ENCODE measurements around the gene TMEM175. TPM values are rescaled to one million over a fixed set of nuclear protein-coding genes. Genes with fewer than 3 reads are reported as not detected.

The TMEM175 gene
- total RNA-seq, 2 experiments from 2014 or later = 51.3 to 57.7 TPM

DNA sequence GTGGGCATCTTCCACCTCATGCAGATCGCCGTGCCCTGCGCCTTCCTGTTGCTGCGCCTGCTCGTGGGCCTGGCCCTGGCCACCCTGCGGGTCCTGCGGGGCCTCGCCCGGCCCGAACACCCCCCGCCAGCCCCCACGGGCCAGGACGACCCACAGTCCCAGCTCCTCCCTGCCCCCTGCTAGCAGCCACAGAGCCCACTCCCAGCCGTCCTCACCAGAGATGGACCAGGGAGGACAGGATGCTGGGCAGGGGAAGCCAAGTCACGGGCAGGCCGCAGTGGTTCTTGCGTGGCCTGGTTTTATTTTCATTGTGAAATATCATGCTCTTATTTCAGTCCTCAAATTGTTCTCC, 26.0 kb downstream of the TMEM175 start:
- no peaks in the 10 kb centered on the region for H3K27me3 ChIP-seq (ENCODE audit: control insufficient read depth in 1 of 2, insufficient read depth in 2 of 2, low read length in 2 of 2)
- Mint-ChIP-seq H3K4me3 (no peak overlapping the region), H3K4me1 (ENCODE audit: low read depth) (no peaks in the 10 kb centered on the region), H3K27me3 (no peaks in the 10 kb centered on the region), H3K9me3 (no peaks in the 10 kb centered on the region), H3K27ac (no peak overlapping the region), H3K36me3 (ENCODE audit: low read depth) (peaks cover 31% of the 10 kb centered on the region)
- ChIA-PET POLR2A (interaction anchor here (0.6 kb wide), 1 partner anchor 199 kb away, joined by 3 read pairs; no protein-coding TSS in a partner anchor), CTCF (no interaction called here)
- no peak overlapping the region for H3K4me3 ChIP-seq (ENCODE audit: low read length)
- H3K27ac ChIP-seq (ENCODE audit: low read depth in 1 of 2, low read length in 2 of 2) = no peak overlapping the region
- intact Hi-C loops (cut with DNase I, micrococcal nuclease) = no loop called here
- TF ChIP-seq, protein P1, sequence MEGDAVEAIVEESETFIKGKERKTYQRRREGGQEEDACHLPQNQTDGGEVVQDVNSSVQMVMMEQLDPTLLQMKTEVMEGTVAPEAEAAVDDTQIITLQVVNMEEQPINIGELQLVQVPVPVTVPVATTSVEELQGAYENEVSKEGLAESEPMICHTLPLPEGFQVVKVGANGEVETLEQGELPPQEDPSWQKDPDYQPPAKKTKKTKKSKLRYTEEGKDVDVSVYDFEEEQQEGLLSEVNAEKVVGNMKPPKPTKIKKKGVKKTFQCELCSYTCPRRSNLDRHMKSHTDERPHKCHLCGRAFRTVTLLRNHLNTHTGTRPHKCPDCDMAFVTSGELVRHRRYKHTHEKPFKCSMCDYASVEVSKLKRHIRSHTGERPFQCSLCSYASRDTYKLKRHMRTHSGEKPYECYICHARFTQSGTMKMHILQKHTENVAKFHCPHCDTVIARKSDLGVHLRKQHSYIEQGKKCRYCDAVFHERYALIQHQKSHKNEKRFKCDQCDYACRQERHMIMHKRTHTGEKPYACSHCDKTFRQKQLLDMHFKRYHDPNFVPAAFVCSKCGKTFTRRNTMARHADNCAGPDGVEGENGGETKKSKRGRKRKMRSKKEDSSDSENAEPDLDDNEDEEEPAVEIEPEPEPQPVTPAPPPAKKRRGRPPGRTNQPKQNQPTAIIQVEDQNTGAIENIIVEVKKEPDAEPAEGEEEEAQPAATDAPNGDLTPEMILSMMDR (IDR thresholded peaks at IDR 0.05) = no peak
- ATAC-seq (ENCODE audit: poor library complexity) (no peak), DNase-seq (no peak)
- peaks cover 0 to 6% of the 10 kb centered on the region in 2 experiments for H3K9me3 ChIP-seq (ENCODE audit: control insufficient read depth in 1 of 2, insufficient read depth in 1 of 2, low read length in 2 of 2)
- H3K4me1 ChIP-seq (ENCODE audit: insufficient read depth, low read length) = no peaks in the 10 kb centered on the region
- peaks cover 15% of the 10 kb centered on the region for H3K36me3 ChIP-seq (ENCODE audit: insufficient read depth, low read length)

DNA sequence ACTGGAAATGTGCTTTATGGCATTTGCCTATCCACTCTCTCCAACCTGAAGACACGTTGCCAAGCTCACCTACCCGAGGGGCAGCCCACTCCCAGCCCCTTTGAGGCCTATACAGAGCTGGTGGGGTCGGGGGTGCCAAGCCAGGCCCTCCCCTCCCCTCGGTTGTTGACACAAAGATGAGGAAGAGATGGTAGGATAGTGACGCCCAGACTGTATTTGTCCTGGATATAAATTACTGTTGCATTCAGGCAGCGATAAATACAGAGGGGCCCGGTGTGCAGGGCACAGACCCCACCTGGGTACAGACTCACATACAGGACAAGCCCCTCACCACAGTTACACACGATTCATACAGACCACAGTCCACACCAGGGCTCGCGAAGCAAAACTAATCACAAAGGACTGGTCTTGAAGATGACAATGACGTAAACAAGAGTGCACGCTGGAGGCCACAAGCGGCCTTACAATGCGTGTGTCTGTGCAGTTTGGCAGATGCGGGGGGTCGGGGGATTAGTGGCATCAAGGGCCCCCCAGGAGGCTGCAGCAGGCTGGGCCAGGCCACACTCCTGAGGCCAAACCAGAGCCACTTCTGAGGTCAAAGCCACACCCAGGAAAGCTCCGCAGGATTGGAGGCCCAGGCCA, 26.6 kb downstream of the TMEM175 start:
- no peaks in the 10 kb centered on the region for H3K27me3 Mint-ChIP-seq
- ChIA-PET CTCF (no interaction called here), POLR2A (no interaction called here)
- H3K36me3 Mint-ChIP-seq (ENCODE audit: low read depth) = peaks cover 31% of the 10 kb centered on the region
- no peak for ATAC-seq (ENCODE audit: poor library complexity)
- TF ChIP-seq, protein P1 (IDR thresholded peaks at IDR 0.05) = no peak
- no peak overlapping the region for H3K27ac Mint-ChIP-seq
- no peak overlapping the region for H3K4me3 Mint-ChIP-seq
- DNase-seq = peak in 1 of 14 experiments; percentile 5
- H3K9me3 Mint-ChIP-seq = no peaks in the 10 kb centered on the region
- Histone ChIP-seq H3K27me3 (ENCODE audit: control insufficient read depth in 1 of 2, insufficient read depth in 2 of 2, low read length in 2 of 2) (no peaks in the 10 kb centered on the region), H3K4me1 (ENCODE audit: insufficient read depth, low read length) (no peaks in the 10 kb centered on the region), H3K4me3 (ENCODE audit: low read length) (no peak overlapping the region), H3K27ac (ENCODE audit: low read depth in 1 of 2, low read length in 2 of 2) (no peak overlapping the region), H3K9me3 (ENCODE audit: control insufficient read depth in 1 of 2, insufficient read depth in 1 of 2, low read length in 2 of 2) (peaks cover 0 to 6% of the 10 kb centered on the region in 2 experiments), H3K36me3 (ENCODE audit: insufficient read depth, low read length) (peaks cover 13% of the 10 kb centered on the region)
- intact Hi-C loops (cut with DNase I, micrococcal nuclease) = no loop called here
- H3K4me1 Mint-ChIP-seq (ENCODE audit: low read depth) = no peaks in the 10 kb centered on the region

DNA sequence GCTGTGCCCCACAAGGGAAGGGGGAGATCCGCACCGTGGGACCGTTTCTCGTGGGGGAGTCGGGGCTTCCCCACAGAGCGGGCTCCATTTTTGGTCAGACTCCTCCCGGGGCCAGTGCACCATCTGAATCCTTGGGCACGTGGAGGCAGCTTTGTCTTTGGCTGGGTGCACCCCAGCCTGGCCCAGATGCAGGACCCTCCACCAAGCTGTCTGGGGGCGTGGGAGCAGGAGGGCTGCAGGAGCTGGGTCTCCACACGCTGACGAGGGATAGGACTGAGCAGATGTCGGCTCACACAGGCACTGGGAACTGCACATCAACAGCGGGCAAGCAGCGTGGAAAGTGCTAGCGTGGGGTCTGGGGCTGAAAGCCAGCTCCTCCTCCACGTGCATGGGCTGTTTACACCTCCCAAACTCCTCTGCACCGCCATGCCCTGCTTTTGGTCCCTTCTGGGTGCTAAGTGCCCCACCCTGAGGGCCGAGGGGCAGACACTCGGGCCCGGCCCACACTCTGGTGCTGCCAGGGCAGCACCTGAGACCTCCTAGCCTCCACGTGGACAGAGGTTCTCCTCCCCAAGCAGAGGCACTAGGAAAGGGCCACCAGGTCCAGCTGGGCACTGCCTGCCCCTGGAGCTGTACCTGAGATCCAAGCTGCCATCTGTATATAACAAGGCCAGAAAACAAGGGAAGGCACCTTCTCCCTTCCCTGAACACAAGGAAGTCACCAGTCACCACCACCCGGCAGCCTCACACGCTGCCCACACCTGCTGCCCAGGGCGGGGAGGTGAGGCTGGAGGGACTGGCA, 27.3 kb downstream of the TMEM175 start:
- POLR2A ChIA-PET = no interaction called here
- no peaks in the 10 kb centered on the region for H3K4me1 ChIP-seq (ENCODE audit: insufficient read depth, low read length)
- CTCF ChIA-PET = no interaction called here

More for the DNA sequence above, 27.3 kb downstream of the TMEM175 start:
- TF ChIP-seq, protein P1 (IDR thresholded peaks at IDR 0.05) = no peak
- Mint-ChIP-seq H3K27me3 (no peaks in the 10 kb centered on the region), H3K9me3 (no peaks in the 10 kb centered on the region), H3K4me3 (no peak overlapping the region), H3K27ac (no peak overlapping the region), H3K4me1 (ENCODE audit: low read depth) (no peaks in the 10 kb centered on the region), H3K36me3 (ENCODE audit: low read depth) (peaks cover 28% of the 10 kb centered on the region)
- DNase-seq = peak in 1 of 14 experiments; percentile 12
- Histone ChIP-seq H3K9me3 (ENCODE audit: control insufficient read depth in 1 of 2, insufficient read depth in 1 of 2, low read length in 2 of 2) (peaks cover 0 to 6% of the 10 kb centered on the region in 2 experiments), H3K36me3 (ENCODE audit: insufficient read depth, low read length) (peaks cover 13% of the 10 kb centered on the region), H3K27me3 (ENCODE audit: control insufficient read depth in 1 of 2, insufficient read depth in 2 of 2, low read length in 2 of 2) (no peaks in the 10 kb centered on the region), H3K27ac (ENCODE audit: low read depth in 1 of 2, low read length in 2 of 2) (no peak overlapping the region), H3K4me3 (ENCODE audit: low read length) (no peak overlapping the region)
- no peak for ATAC-seq (ENCODE audit: poor library complexity)
- intact Hi-C loops (cut with DNase I, micrococcal nuclease) = no loop called here

All from CD4-positive, alpha-beta T cell (primary cell).